SK-N-MC (cell line): ENCODE results near the gene IGSF9B.

ENCODE experiments used
- EZH2 ChIP-seq: fragments of 200-600 bp; sonication (generic); IDR thresholded peaks from one replicate; pipeline ENCODE4 v1.6.1; 2017; ENCODE audit warnings: antibody characterized with exemption
- FOXP2 ChIP-seq: optimal IDR thresholded peaks from 2 replicates; pipeline ENCODE3; 2011; ENCODE audit warnings: mild to moderate bottlenecking, moderate library complexity; ENCODE audit not compliant: insufficient read depth; ENCODE audit errors: extremely low read length, control extremely low read depth
- POLR2AphosphoS5 ChIP-seq: IDR thresholded peaks from 2 replicates; pipeline ENCODE4 v1.6.1; 2012; ENCODE audit warnings: mild to moderate bottlenecking, low read depth, low read length, borderline replicate concordance

GRCh38 chr11:133930053-133930766 is 26.6 kb downstream of the IGSF9B start:
- TF ChIP-seq EZH2 = no peak
- TF ChIP-seq POLR2AphosphoS5 = no peak
- no peak for TF ChIP-seq FOXP2
